KMS-11 (cell line): ENCODE measurements around the gene CMTM7.
"Not testable (repeated sequence)": the region's sequence is repeated elsewhere in the genome, so short reads cannot be mapped to it uniquely, and the experiment has no call there.

ENCODE experiments used
- H2AFZ ChIP-seq: fragments of 200-600 bp; sonication (generic); 2 replicates; pipeline ENCODE4 v1.6.1; 2016; ENCODE audit warnings: antibody characterized with exemption, mixed run types, low read depth
- H3K27ac ChIP-seq: fragments of 200-600 bp; sonication (generic); 2 replicates; pipeline ENCODE4 v1.6.1; 2016; ENCODE audit warnings: mild to moderate bottlenecking, mixed run types
- H3K27me3 ChIP-seq: fragments of 200-600 bp; sonication (generic); 2 replicates; pipeline ENCODE4 v1.6.1; 2017; ENCODE audit warnings: mild to moderate bottlenecking, low read depth, mixed run types, moderate library complexity; ENCODE audit not compliant: insufficient read depth
- H3K36me3 ChIP-seq: fragments of 200-600 bp; sonication (generic); 2 replicates; pipeline ENCODE4 v1.6.1; 2017; ENCODE audit warnings: mild to moderate bottlenecking, mixed run types; ENCODE audit not compliant: insufficient read depth
- H3K4me1 ChIP-seq: fragments of 200-600 bp; sonication (generic); 2 replicates; pipeline ENCODE4 v1.6.1; 2016; ENCODE audit warnings: mild to moderate bottlenecking, low read depth, mixed run types; ENCODE audit not compliant: poor library complexity, severe bottlenecking
- H3K4me2 ChIP-seq: fragments of 200-600 bp; sonication (generic); 2 replicates; pipeline ENCODE4 v1.7.0; 2016; ENCODE audit warnings: mild to moderate bottlenecking, mixed run types
- H3K4me3 ChIP-seq: fragments of 200-600 bp; sonication (generic); IDR thresholded peaks from 2 replicates; pipeline ENCODE4 v1.6.1; 2017; ENCODE audit warnings: low read depth, low read length, mixed read lengths; ENCODE audit not compliant: insufficient read depth
- H3K79me2 ChIP-seq: fragments of 200-600 bp; sonication (generic); 2 replicates; pipeline ENCODE4 v1.6.1; 2016; ENCODE audit warnings: low read depth, mixed run types; ENCODE audit not compliant: insufficient read depth
- H3K9ac ChIP-seq: fragments of 200-600 bp; sonication (generic); 2 replicates; pipeline ENCODE4 v1.6.1; 2016; ENCODE audit warnings: mild to moderate bottlenecking, mixed run types
- H4K20me1 ChIP-seq: fragments of 200-600 bp; sonication (generic); 2 replicates; pipeline ENCODE4 v1.6.1; 2016; ENCODE audit warnings: mild to moderate bottlenecking, mixed run types; ENCODE audit not compliant: insufficient read depth
- TF ChIP-seq, protein P1 (sequence below): fragments of 200-600 bp; sonication (generic); conservative IDR thresholded peaks from 2 replicates; pipeline ENCODE4 v1.6.1; 2017; ENCODE audit warnings: low read depth, mild to moderate bottlenecking, antibody characterized with exemption, low read length, moderate library complexity, mixed read lengths

Gene CMTM7

GRCh38 chr3:32383136-32383711 lies 8.4 kb upstream of the CMTM7 start:
- H3K36me3 ChIP-seq, result no peaks in the 10 kb centered on the region
- no peak overlapping the region for H3K4me3 ChIP-seq
- no peaks in the 10 kb centered on the region for H3K4me1 ChIP-seq
- H4K20me1 ChIP-seq, result no peaks in the 10 kb centered on the region
- no peak overlapping the region for H3K4me2 ChIP-seq
- TF ChIP-seq, protein P1, sequence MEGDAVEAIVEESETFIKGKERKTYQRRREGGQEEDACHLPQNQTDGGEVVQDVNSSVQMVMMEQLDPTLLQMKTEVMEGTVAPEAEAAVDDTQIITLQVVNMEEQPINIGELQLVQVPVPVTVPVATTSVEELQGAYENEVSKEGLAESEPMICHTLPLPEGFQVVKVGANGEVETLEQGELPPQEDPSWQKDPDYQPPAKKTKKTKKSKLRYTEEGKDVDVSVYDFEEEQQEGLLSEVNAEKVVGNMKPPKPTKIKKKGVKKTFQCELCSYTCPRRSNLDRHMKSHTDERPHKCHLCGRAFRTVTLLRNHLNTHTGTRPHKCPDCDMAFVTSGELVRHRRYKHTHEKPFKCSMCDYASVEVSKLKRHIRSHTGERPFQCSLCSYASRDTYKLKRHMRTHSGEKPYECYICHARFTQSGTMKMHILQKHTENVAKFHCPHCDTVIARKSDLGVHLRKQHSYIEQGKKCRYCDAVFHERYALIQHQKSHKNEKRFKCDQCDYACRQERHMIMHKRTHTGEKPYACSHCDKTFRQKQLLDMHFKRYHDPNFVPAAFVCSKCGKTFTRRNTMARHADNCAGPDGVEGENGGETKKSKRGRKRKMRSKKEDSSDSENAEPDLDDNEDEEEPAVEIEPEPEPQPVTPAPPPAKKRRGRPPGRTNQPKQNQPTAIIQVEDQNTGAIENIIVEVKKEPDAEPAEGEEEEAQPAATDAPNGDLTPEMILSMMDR, result no peak
- H2AFZ ChIP-seq, result no peak overlapping the region
- no peak overlapping the region for H3K27ac ChIP-seq
- no peak overlapping the region for H3K9ac ChIP-seq
- no peaks in the 10 kb centered on the region for H3K79me2 ChIP-seq
- H3K27me3 ChIP-seq, result no peaks in the 10 kb centered on the region

DNA sequence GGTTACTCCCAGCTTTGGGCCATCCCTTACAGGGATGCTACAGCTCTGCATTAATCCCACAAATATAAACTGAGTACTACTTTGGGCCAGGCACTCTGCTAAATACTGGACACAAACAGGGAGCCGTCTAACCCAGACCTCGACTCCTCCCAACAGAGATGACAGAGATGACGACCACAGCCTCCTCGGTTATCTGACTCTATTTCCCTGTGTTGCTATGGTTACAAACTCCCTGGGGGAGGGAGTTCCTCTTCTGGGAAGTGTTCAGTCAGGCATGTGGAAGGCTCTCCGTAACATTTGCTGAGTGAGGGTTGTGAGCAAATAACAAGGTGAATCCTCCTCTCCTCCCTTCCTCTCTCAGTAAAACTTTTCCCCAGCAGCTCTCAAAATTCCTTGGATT lies 6.7 kb upstream of the CMTM7 start:
- Histone ChIP-seq H4K20me1 (no peaks in the 10 kb centered on the region), H3K36me3 (no peaks in the 10 kb centered on the region), H3K27ac (no peak overlapping the region), H2AFZ (no peak overlapping the region), H3K79me2 (no peaks in the 10 kb centered on the region), H3K4me2 (no peak overlapping the region), H3K4me3 (no peak overlapping the region), H3K27me3 (no peaks in the 10 kb centered on the region), H3K4me1 (no peaks in the 10 kb centered on the region), H3K9ac (no peak overlapping the region)
- TF ChIP-seq, protein P1, result no peak

- Histone ChIP-seq H3K79me2 (peaks cover 3% of the 10 kb centered on the region; the same call in 1 of the 2 replicates), H3K27me3 (no peaks in the 10 kb centered on the region), H3K9ac (no peak overlapping the region), H3K4me3 (no peak overlapping the region), H4K20me1 (no peaks in the 10 kb centered on the region), H3K4me1 (no peaks in the 10 kb centered on the region), H3K4me2 (no peak overlapping the region), H3K36me3 (no peaks in the 10 kb centered on the region), H2AFZ (no peak overlapping the region), H3K27ac (no peak overlapping the region)
- TF ChIP-seq, protein P1, result no peak
Measured at GRCh38 chr3:32387512-32387911, 4.1 kb upstream of the CMTM7 start.

GRCh38 chr3:32389577-32389976 lies 2.1 kb upstream of the CMTM7 start:
- H2AFZ ChIP-seq, H3K27ac ChIP-seq, H3K4me2 ChIP-seq, H3K9ac ChIP-seq, H3K4me3 ChIP-seq, H3K36me3 ChIP-seq, H4K20me1 ChIP-seq, H3K27me3 ChIP-seq: not testable (repeated sequence)
- H3K4me1 ChIP-seq, result peaks cover 18% of the 10 kb centered on the region
- peaks cover 23% of the 10 kb centered on the region for H3K79me2 ChIP-seq

GRCh38 chr3:32392536-32393302 lies 1.1 kb downstream of the CMTM7 start:
- TF ChIP-seq, protein P1, result no peak
- peaks cover 44% of the 10 kb centered on the region for H3K79me2 ChIP-seq

More at GRCh38 chr3:32392536-32393302, 1.1 kb downstream of the CMTM7 start:
- H4K20me1 ChIP-seq, result no peaks in the 10 kb centered on the region; the same call in 1 of the 2 replicates
- H3K4me3 ChIP-seq, result peak overlapping the region; percentile 29
- H3K27me3 ChIP-seq, result no peaks in the 10 kb centered on the region
- peak overlapping the region; percentile 53 for H3K9ac ChIP-seq
- peak overlapping the region; percentile 28 for H3K27ac ChIP-seq
- H3K36me3 ChIP-seq, result no peaks in the 10 kb centered on the region
- H2AFZ ChIP-seq, result peak overlapping the region; percentile 49; the same call in 1 of the 2 replicates
- H3K4me1 ChIP-seq, result peaks cover 32% of the 10 kb centered on the region
- H3K4me2 ChIP-seq, result peak overlapping the region; percentile 71
